Gastroesophageal sphincter (tissue), 4 donors: ENCODE measurements around the gene SANBR. TPM values are rescaled to one million over a fixed set of nuclear protein-coding genes. Genes with fewer than 3 reads are reported as not detected.
A peak's percentile ranks its signal among the peaks of the same experiment; 100 is the strongest.

Experiments
- ATAC-seq: fragments of 150-250 bp; one replicate; pipeline ENCODE4 v1.9.1; 2016; ENCODE audit warnings: mild to moderate bottlenecking, moderate library complexity
- H3K27ac ChIP-seq, 4 donors: fragments of 200-600 bp; sonication (generic) in 3 of 4; 1 replicate in 3 of 4; 2 replicates in 1 of 4; pipeline ENCODE4 v1.5.1; 2016 to 2019
- H3K27me3 ChIP-seq: fragments of 200-600 bp; sonication (generic); one replicate; pipeline ENCODE4 v1.5.1; 2019
- H3K36me3 ChIP-seq, 2 donors: fragments of 200-600 bp; sonication (generic); one replicate each; pipeline ENCODE4 v1.5.1; 2019; ENCODE audit warnings: control low read depth in 1 of 2
- H3K4me1 ChIP-seq, 3 donors: fragments of 200-600 bp; sonication (generic); 1 replicate in 2 of 3; 2 replicates in 1 of 3; pipeline ENCODE4 v1.5.1; 2016 to 2019; ENCODE audit warnings: control low read depth in 2 of 3
- H3K4me3 ChIP-seq, 2 donors: fragments of 200-600 bp; sonication (generic); one replicate each; pipeline ENCODE4 v1.5.1; 2019; ENCODE audit warnings: mild to moderate bottlenecking in 1 of 2, moderate library complexity in 1 of 2
- H3K9me3 ChIP-seq, 3 donors: fragments of 200-600 bp; sonication (generic); one replicate each; pipeline ENCODE4 v1.5.1; 2017 to 2019; ENCODE audit warnings: control low read depth in 2 of 3
- CTCF ChIP-seq, 4 experiments: fragments of 200-600 bp in 2 of 4; fragments of 450-650 bp in 2 of 4; sonication (generic) in 1 of 4; IDR thresholded peaks; one replicate each; pipeline ENCODE4 v1.5.1; 2017 to 2019; ENCODE audit warnings: antibody characterized with exemption in 4 of 4, mild to moderate bottlenecking in 2 of 4, moderate library complexity in 2 of 4
- EP300 ChIP-seq: sonication (generic); formaldehyde crosslinking; IDR thresholded peaks from one replicate; pipeline ENCODE4 v1.6.1; 2017; ENCODE audit warnings: antibody characterized with exemption, mild to moderate bottlenecking
- POLR2A ChIP-seq, 2 donors: fragments of 450-650 bp; IDR thresholded peaks; one replicate each; pipeline ENCODE4 v1.6.1; 2017; ENCODE audit warnings: antibody characterized with exemption in 2 of 2, mild to moderate bottlenecking in 2 of 2, moderate library complexity in 1 of 2
- POLR2AphosphoS5 ChIP-seq: sonication (generic); formaldehyde crosslinking; IDR thresholded peaks from one replicate; pipeline ENCODE4 v1.6.1; 2017; ENCODE audit warnings: antibody characterized with exemption
- WGBS, 2 donors: methylation state at CpG; one replicate each; pipeline ENCODE4 v1.1.5; 2018; ENCODE audit warnings: low coverage in 1 of 2; 5-methylcytosine and 5-hydroxymethylcytosine counted together
- total RNA-seq, 4 donors: library from RNA; depleted of rRNA; stranded (reverse); fragments of >200 nt; gene quantifications; one replicate each; pipeline ENCODE4 v1.1.0, GENCODE V29; 2016

Gene SANBR
- total RNA-seq, result 1 to 10 TPM; 2.2 to 7.5 (median 5.8) TPM

- H3K4me1 ChIP-seq, result peaks cover 0 to 12% (median 0%) of the 10 kb centered on the region in 3 donors
- 0 to 2% methylated on average over 2 to 5 of the region's 112 CpGs for WGBS, 2 donors
- peaks cover 0 to 8% of the 10 kb centered on the region in 2 donors for H3K36me3 ChIP-seq
- peak; percentile 99 for ATAC-seq
- H3K27ac ChIP-seq, result peak within 1 kb of the TSS; percentile 68 to 87 (median 87)
- no peaks in the 10 kb centered on the region for H3K27me3 ChIP-seq
- H3K4me3 ChIP-seq, result peak within 1 kb of the TSS; percentile 93 to 94
- peak; percentile 53 for TF ChIP-seq POLR2AphosphoS5
- TF ChIP-seq CTCF (IDR thresholded peaks at IDR 0.05), result peak in 1 of 4 experiments; percentile 15
- TF ChIP-seq POLR2A (IDR thresholded peaks at IDR 0.05), result peak in 1 of 2 donors; percentile 34
- no peak for TF ChIP-seq EP300
- H3K9me3 ChIP-seq, result no peaks in the 10 kb centered on the region
These were observed at the start of gene SANBR for GRCh38 chr2:61065714-61066709. Gene SANBR (plus strand): TSS chr2:61065871. CDS start chr2:61070351, 4,480 bp downstream.

DNA sequence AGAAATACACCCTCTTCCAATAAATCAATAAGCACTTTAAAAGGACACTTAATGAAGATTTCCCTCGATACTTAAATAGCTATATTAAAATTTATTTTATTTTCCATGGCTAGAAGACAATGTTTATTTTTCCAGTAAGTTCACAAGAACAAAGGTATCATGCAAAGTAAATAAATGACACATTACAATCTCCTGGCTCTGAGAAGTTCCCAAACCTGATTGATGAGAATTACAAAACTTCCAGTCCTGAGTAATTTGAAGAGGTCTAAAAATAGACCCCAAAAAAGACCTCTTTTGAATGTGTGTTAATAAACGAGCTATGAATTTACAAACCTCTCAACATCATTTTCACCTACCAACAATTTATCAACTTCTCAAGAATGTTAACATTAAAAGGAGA lies 49.7 kb upstream of the SANBR start:
- Histone ChIP-seq H3K36me3 (peaks cover 0 to under 1% of the 10 kb centered on the region in 2 donors), H3K9me3 (no peaks in the 10 kb centered on the region), H3K4me1 (peaks cover 0 to 41% (median 10%) of the 10 kb centered on the region in 3 donors), H3K27ac (no peak overlapping the region), H3K27me3 (no peaks in the 10 kb centered on the region), H3K4me3 (peak overlapping the region; percentile 63 to 79)
- TF ChIP-seq POLR2A (IDR thresholded peaks at IDR 0.05), result no peak
- no peak for TF ChIP-seq CTCF (IDR thresholded peaks at IDR 0.05)
- TF ChIP-seq EP300, result no peak
- TF ChIP-seq POLR2AphosphoS5, result no peak
- WGBS, 2 donors, result 9 to 33% methylated on average over 2 of the region's 2 CpGs
- no peak for ATAC-seq

DNA sequence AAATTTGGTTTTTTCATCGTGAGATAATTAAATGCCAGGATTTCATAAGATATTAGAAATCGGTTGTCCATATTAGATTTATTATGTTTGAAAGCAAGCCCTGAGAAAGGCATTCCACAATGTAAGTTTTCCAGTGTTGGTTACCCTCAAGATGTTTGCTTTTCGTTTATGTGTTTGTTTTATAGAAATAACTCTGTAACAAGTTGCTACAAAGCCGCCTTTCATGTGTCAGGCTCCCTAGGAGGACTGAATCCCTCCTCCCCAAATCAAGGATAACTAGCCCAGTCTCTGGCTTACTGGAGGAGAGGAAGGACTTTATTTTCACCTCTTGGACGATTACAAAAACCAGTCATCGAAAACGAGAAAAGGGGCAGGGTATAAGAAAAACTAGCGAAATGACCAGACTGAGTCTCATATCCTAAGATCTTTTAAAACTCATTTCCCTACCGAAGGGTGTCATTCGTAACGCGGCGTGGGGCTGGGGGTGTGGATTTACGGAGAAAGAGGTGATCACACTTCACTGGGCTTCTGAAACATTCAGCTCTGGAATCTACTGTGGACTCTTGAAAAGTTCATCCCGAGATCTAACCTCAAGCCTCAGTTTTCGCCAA lies 49.2 kb upstream of the SANBR start:
- Histone ChIP-seq H3K4me1 (peaks cover 0 to 46% (median 10%) of the 10 kb centered on the region in 3 donors), H3K27me3 (no peaks in the 10 kb centered on the region), H3K4me3 (peak overlapping the region; percentile 63 to 79), H3K27ac (peak overlapping the region; percentile 61 to 96 (median 88)), H3K36me3 (peaks cover 0 to 6% of the 10 kb centered on the region in 2 donors), H3K9me3 (no peaks in the 10 kb centered on the region)
- TF ChIP-seq CTCF (IDR thresholded peaks at IDR 0.05), result no peak
- TF ChIP-seq EP300, result no peak
- no peak for TF ChIP-seq POLR2A (IDR thresholded peaks at IDR 0.05)
- TF ChIP-seq POLR2AphosphoS5, result no peak
- ATAC-seq, result no peak
- WGBS, 2 donors, result 1 to 2% methylated on average over 16 of the region's 16 CpGs

GRCh38 chr2:61017003-61017555 lies 48.6 kb upstream of the SANBR start:
- peaks cover 0 to 48% (median 10%) of the 10 kb centered on the region in 3 donors for H3K4me1 ChIP-seq
- no peaks in the 10 kb centered on the region for H3K27me3 ChIP-seq
- TF ChIP-seq POLR2A (IDR thresholded peaks at IDR 0.05) (peak in 1 of 2 donors; percentile 9), POLR2AphosphoS5 (peak; percentile 20), EP300 (no peak)
- 0 to 1% methylated on average over 14 to 22 of the region's 27 CpGs for WGBS, 2 donors
- peak overlapping the region; percentile 61 to 96 (median 88) for H3K27ac ChIP-seq
- peak; percentile 91 for ATAC-seq
- no peaks in the 10 kb centered on the region for H3K9me3 ChIP-seq
- H3K36me3 ChIP-seq, result peaks cover 0 to 12% of the 10 kb centered on the region in 2 donors
- peak overlapping the region; percentile 63 to 79 for H3K4me3 ChIP-seq
